HepG2 (cell line): ENCODE data around the gene EMC9. TPM values are rescaled to one million over a fixed set of nuclear protein-coding genes. Genes with fewer than 3 reads are reported as not detected.

ENCODE experiments used
- ATAD3A ChIP-seq: sonication (generic); formaldehyde crosslinking; IDR thresholded peaks from 2 replicates; pipeline ENCODE4 v1.4.0; 2020; ENCODE audit warnings: missing genetic modification reagents
- DMTF1 ChIP-seq: sonication (generic); formaldehyde crosslinking; IDR thresholded peaks from 2 replicates; pipeline ENCODE4 v1.4.0; 2020; ENCODE audit warnings: mild to moderate bottlenecking, missing genetic modification reagents
- DNMT1 ChIP-seq: sonication (generic); formaldehyde crosslinking; IDR thresholded peaks from 2 replicates; pipeline ENCODE4 v1.5.1; 2020; ENCODE audit warnings: mild to moderate bottlenecking, missing genetic modification reagents
- FOXP4 ChIP-seq: sonication (generic); formaldehyde crosslinking; IDR thresholded peaks from 2 replicates; pipeline ENCODE4 v1.4.0; 2020; ENCODE audit warnings: missing genetic modification reagents
- KDM6A ChIP-seq: IDR thresholded peaks from 2 replicates; pipeline ENCODE4 v1.6.1; 2016; ENCODE audit warnings: low read depth
- NFE2L1 ChIP-seq: sonication (generic); formaldehyde crosslinking; IDR thresholded peaks from 2 replicates; pipeline ENCODE4 v1.4.0; 2020; ENCODE audit warnings: missing genetic modification reagents, mild to moderate bottlenecking, borderline replicate concordance
- NFRKB ChIP-seq: fragments of 450-650 bp; IDR thresholded peaks from 2 replicates; pipeline ENCODE4 v1.6.1; 2017
- PRPF4 ChIP-seq: fragments of 200-400 bp; formaldehyde crosslinking; IDR thresholded peaks from 2 replicates; pipeline ENCODE4 v1.6.1; 2016; ENCODE audit warnings: low read length, low read depth; ENCODE audit not compliant: poor library complexity, severe bottlenecking
- RELA ChIP-seq: sonication (generic); formaldehyde crosslinking; IDR thresholded peaks from 2 replicates; pipeline ENCODE4 v1.4.0; 2020; ENCODE audit warnings: missing genetic modification reagents
- REST ChIP-seq, 2 experiments: IDR thresholded peaks; 2 replicates each; pipeline ENCODE4 v1.6.1; 2011 to 2012; ENCODE audit warnings: low read length in 2 of 2, borderline replicate concordance in 1 of 2, low read depth in 1 of 2, mild to moderate bottlenecking in 1 of 2, moderate library complexity in 1 of 2
- SMARCC2 ChIP-seq: fragments of 450-650 bp; IDR thresholded peaks from 2 replicates; pipeline ENCODE4 v1.6.1; 2017; ENCODE audit warnings: antibody characterized with exemption, mild to moderate bottlenecking
- SRY ChIP-seq: sonication (generic); formaldehyde crosslinking; IDR thresholded peaks from 2 replicates; pipeline ENCODE4 v1.8.0; 2022; ENCODE audit warnings: mild to moderate bottlenecking, missing genetic modification reagents
- ZBTB34 ChIP-seq: sonication (generic); formaldehyde crosslinking; IDR thresholded peaks from 2 replicates; pipeline ENCODE4 v1.8.0; 2022; ENCODE audit warnings: mild to moderate bottlenecking, missing genetic modification reagents
- polyA plus RNA-seq, 8 experiments: library from polyadenylated mRNA; depleted of rRNA in 3 of 8; stranded (reverse) in 7 of 8; unstranded in 1 of 8; fragments of >200 nt; fragmentation: Illumina TruSeq in 4 of 8; extraction: Trizol in 4 of 8; gene quantifications; 2 replicates each; pipeline versions ENCODE4 v1.2.1 to v1.2.3, GENCODE V29; 2011 to 2016; ENCODE audit warnings: low read depth in 4 of 8, missing spikeins in 1 of 8, mixed read lengths in 1 of 8; ENCODE audit not compliant: insufficient read depth in 1 of 8
- total RNA-seq, 5 experiments: library from RNA; depleted of rRNA; stranded (reverse); fragments of >200 nt; fragmentation: Illumina TruSeq; extraction: Trizol; gene quantifications; 2 replicates each; pipeline ENCODE4 v1.2.3, GENCODE V29; 2016; ENCODE audit warnings: low read depth in 1 of 5
- TF ChIP-seq, protein P1 (sequence below): sonication (generic); formaldehyde crosslinking; IDR thresholded peaks from 2 replicates; pipeline ENCODE4 v1.4.0; 2020; ENCODE audit warnings: mild to moderate bottlenecking, missing genetic modification reagents
- TF ChIP-seq, protein P2 (sequence below): sonication (generic); formaldehyde crosslinking; IDR thresholded peaks from 2 replicates; pipeline ENCODE4 v1.8.0; 2022; ENCODE audit warnings: mild to moderate bottlenecking, missing genetic modification reagents, borderline replicate concordance

The EMC9 gene
- total and polyA plus RNA-seq, 2 of the 13 experiments (the other 11 are each of a cell fraction or from before 2014, with no cell fraction given), result 60.5 to 78.7 TPM

DNA sequence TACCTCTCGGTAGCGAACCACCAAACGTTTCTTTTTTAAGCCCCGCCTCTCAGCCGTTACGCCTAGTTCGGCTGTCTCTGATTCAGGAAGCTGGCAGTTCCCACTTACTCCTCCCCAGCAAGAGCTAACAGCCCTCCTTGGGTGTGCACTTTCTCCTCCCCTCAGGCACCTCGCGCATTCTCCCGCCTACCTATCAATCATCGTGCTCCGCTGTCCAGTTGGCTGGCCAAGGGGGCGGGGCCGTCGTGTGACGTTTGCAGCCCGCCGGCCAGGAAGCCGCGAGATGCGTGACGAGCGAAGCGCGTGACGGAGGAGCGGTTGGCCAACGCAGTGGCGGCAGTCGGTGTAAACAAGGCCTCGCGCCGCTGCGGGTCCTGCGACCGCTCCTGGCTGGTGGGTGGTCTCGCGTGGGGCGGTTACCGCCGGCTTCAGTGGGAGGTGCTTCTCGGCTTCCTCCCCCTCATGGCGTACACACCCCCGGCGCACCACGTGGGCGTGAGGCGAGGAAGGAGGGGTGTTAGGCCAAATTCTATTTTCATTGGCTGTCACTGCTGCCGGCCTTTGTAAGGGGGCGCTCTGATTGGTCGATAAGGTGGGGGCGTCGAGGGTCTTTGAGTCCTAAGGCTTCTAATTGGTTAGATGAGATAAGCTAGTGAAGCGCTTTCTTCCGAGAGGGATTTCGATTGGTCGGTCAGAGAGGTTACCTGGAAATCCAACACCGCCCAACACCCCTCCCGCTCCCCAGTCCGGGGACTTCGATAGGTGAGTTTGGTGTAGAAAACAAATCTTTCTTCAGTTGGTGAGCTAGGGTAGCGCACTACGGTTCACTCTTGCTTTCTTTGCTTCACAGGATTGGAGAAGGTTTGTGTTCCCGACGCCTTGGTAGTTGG lies 26.6 kb downstream of the EMC9 start, which contains the start of the genes DCAF11 and NRL (continued):
- peak; percentile 81; the same call in 1 of the 2 replicates for TF ChIP-seq SMARCC2
- peak; percentile 51; the same call in 1 of the 2 replicates for TF ChIP-seq DMTF1 (CRISPR knock-in tag)
- TF ChIP-seq NFE2L1 (CRISPR knock-in tag), result 0 out of 2 replicates have a peak, but pooled peaks have one; percentile 47
- no peak; the same call in 1 of the 2 replicates for TF ChIP-seq ATAD3A (CRISPR knock-in tag)
- no peak for TF ChIP-seq NFRKB
- TF ChIP-seq, protein P1, sequence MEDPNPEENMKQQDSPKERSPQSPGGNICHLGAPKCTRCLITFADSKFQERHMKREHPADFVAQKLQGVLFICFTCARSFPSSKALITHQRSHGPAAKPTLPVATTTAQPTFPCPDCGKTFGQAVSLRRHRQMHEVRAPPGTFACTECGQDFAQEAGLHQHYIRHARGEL, result no peak
- no peak for TF ChIP-seq SRY (CRISPR knock-in tag)
- TF ChIP-seq, protein P2, sequence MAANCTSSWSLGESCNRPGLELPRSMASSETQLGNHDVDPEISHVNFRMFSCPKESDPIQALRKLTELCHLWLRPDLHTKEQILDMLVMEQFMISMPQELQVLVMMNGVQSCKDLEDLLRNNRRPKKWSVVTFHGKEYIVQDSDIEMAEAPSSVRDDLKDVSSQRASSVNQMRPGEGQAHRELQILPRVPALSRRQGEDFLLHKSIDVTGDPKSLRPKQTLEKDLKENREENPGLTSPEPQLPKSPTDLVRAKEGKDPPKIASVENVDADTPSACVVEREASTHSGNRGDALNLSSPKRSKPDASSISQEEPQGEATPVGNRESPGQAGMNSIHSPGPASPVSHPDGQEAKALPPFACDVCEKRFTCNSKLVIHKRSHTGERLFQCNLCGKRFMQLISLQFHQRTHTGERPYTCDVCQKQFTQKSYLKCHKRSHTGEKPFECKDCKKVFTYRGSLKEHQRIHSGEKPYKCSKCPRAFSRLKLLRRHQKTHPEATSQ (CRISPR knock-in tag), result peak; percentile 81; the same call in 1 of the 2 replicates
- peak; percentile 90 for TF ChIP-seq FOXP4 (CRISPR knock-in tag)
- TF ChIP-seq KDM6A (CRISPR knock-in tag), result no peak; the same call in 1 of the 2 replicates
- TF ChIP-seq DNMT1 (CRISPR knock-in tag), result peak; percentile 99
- peak in 1 of 2 experiments; percentile 50; a peak in 1 of 4 replicates for TF ChIP-seq REST (IDR thresholded peaks at IDR 0.05; ENCODE audit: borderline replicate concordance in 1 of 2, low read depth in 1 of 2, low read length in 2 of 2)
- no peak for TF ChIP-seq PRPF4
- peak; percentile 96 for TF ChIP-seq RELA (CRISPR knock-in tag)
- peak; percentile 78; the same call in 1 of the 2 replicates for TF ChIP-seq ZBTB34
